IMR-90 (cell line): ENCODE data around the gene TNS3. TPM values are rescaled to one million over a fixed set of nuclear protein-coding genes. Genes with fewer than 3 reads are reported as not detected.
A peak's percentile ranks its signal among the peaks of the same experiment; 100 is the strongest.

ENCODE experiments used
- ATAC-seq: fragments of 200-7000 bp; cut with Tn5 transposase; 2 replicates; pipeline ENCODE4 v1.9.1; 2020; ENCODE audit warnings: low read depth, mild to moderate bottlenecking, moderate library complexity
- BruUV-seq: library from RNA; stranded (reverse); fragments of 400-500 nt; replicated peaks from 2 replicates; lab custom pipeline; 2021; lab: Mats Ljungman, UMichigan
- CTCF ChIA-PET: fragments of 300-600 bp; formaldehyde crosslinking; extraction: SDS; loops from one replicate; lab custom pipeline; 2021; ENCODE audit warnings: antibody characterized with exemption; lab: Yijun Ruan, JAX
- POLR2A ChIA-PET: fragments of 300-600 bp; sonication (Branson Sonifier 250); formaldehyde crosslinking; loops from one replicate; lab custom pipeline; 2022; ENCODE audit warnings: antibody characterized with exemption; ENCODE audit not compliant: unreplicated experiment; lab: Charles Lee
- DNase-seq: peaks from one replicate; pipeline ENCODE4 v3.0.0; 2013
- H2AFZ ChIP-seq: replicated peaks from 2 replicates; pipeline ENCODE3; 2013; ENCODE audit warnings: low read length, mild to moderate bottlenecking; ENCODE audit not compliant: poor library complexity
- H2AK5ac ChIP-seq: 2 replicates; pipeline ENCODE4 v1.6.1; 2013; ENCODE audit warnings: low read depth, low read length, inconsistent platforms
- H2AK9ac ChIP-seq: replicated peaks from 2 replicates; pipeline ENCODE3; 2013; ENCODE audit warnings: mild to moderate bottlenecking, low read depth, low read length, moderate library complexity; ENCODE audit not compliant: poor library complexity
- H2BK120ac ChIP-seq: 2 replicates; pipeline ENCODE4 v1.6.1; 2013; ENCODE audit warnings: low read depth, low read length, inconsistent platforms
- H2BK15ac ChIP-seq: 3 replicates; pipeline ENCODE4 v1.6.1; 2013; ENCODE audit warnings: low read depth, low read length, inconsistent platforms
- H2BK20ac ChIP-seq: 2 replicates; pipeline ENCODE4 v1.6.1; 2013; ENCODE audit warnings: low read depth, mild to moderate bottlenecking, inconsistent platforms, low read length, moderate library complexity
- H2BK5ac ChIP-seq: 2 replicates; pipeline ENCODE4 v1.6.1; 2013; ENCODE audit warnings: mild to moderate bottlenecking, low read depth, low read length, inconsistent platforms; ENCODE audit not compliant: poor library complexity, severe bottlenecking
- H3K14ac ChIP-seq: replicated peaks from 2 replicates; pipeline ENCODE4 v1.6.1; 2013; ENCODE audit warnings: low read depth, low read length, inconsistent platforms
- H3K18ac ChIP-seq: 2 replicates; pipeline ENCODE4 v1.6.1; 2013; ENCODE audit warnings: low read depth, low read length, control low read depth
- H3K23ac ChIP-seq: 2 replicates; pipeline ENCODE4 v1.6.1; 2013; ENCODE audit warnings: low read depth, low read length, inconsistent platforms
- H3K27ac ChIP-seq: 2 replicates; pipeline ENCODE4 v1.5.1; 2013; ENCODE audit warnings: mild to moderate bottlenecking, control low read depth, low read length; ENCODE audit not compliant: insufficient read depth
- H3K27me3 ChIP-seq: 2 replicates; pipeline ENCODE4 v1.6.1; 2013; ENCODE audit warnings: low read length; ENCODE audit not compliant: control insufficient read depth, insufficient read depth
- H3K36me3 ChIP-seq: 2 replicates; pipeline ENCODE4 v1.6.1; 2013; ENCODE audit warnings: low read length, mixed read lengths; ENCODE audit not compliant: control insufficient read depth, insufficient read depth
- H3K4ac ChIP-seq: 2 replicates; pipeline ENCODE4 v1.6.1; 2013; ENCODE audit warnings: low read depth, low read length, inconsistent platforms
- H3K4me1 ChIP-seq: 2 replicates; pipeline ENCODE4 v1.6.1; 2013; ENCODE audit warnings: low read length, mixed read lengths; ENCODE audit not compliant: control insufficient read depth, insufficient read depth
- H3K4me2 ChIP-seq: 2 replicates; pipeline ENCODE4 v1.6.1; 2013; ENCODE audit warnings: low read depth, mild to moderate bottlenecking, control low read depth, low read length, moderate library complexity
- H3K4me3 ChIP-seq: 2 replicates; pipeline ENCODE4 v1.5.1; 2013; ENCODE audit warnings: low read depth, mild to moderate bottlenecking, control low read depth, low read length, moderate library complexity; ENCODE audit not compliant: insufficient read depth
- H3K56ac ChIP-seq: 2 replicates; pipeline ENCODE4 v1.6.1; 2013; ENCODE audit warnings: low read length, inconsistent platforms; ENCODE audit not compliant: insufficient read depth; ENCODE audit errors: extremely low read depth
- H3K79me1 ChIP-seq, 2 experiments: 2 replicates each; pipeline ENCODE4 v1.6.1; 2013; ENCODE audit warnings: low read length in 2 of 2, inconsistent platforms in 1 of 2, low read depth in 1 of 2
- H3K9ac ChIP-seq: 2 replicates; pipeline ENCODE4 v1.6.1; 2013; ENCODE audit warnings: low read depth, low read length, control low read depth
- H3K9me1 ChIP-seq: 2 replicates; pipeline ENCODE4 v1.6.1; 2013; ENCODE audit warnings: low read length, inconsistent platforms; ENCODE audit not compliant: insufficient read depth
- H3K9me3 ChIP-seq: 2 replicates; pipeline ENCODE4 v1.6.1; 2013; ENCODE audit warnings: low read length; ENCODE audit not compliant: control insufficient read depth, insufficient read depth
- H4K20me1 ChIP-seq: 2 replicates; pipeline ENCODE4 v1.6.1; 2013; ENCODE audit warnings: low read length, inconsistent platforms; ENCODE audit not compliant: insufficient read depth
- H4K5ac ChIP-seq: 2 replicates; pipeline ENCODE4 v1.6.1; 2013; ENCODE audit warnings: mild to moderate bottlenecking, low read depth, low read length, control low read depth
- H4K8ac ChIP-seq, 2 experiments: 2 replicates each; pipeline ENCODE4 v1.6.1; 2013; ENCODE audit warnings: low read depth in 2 of 2, low read length in 2 of 2, control low read depth in 1 of 2, inconsistent platforms in 1 of 2
- H4K91ac ChIP-seq: 2 replicates; pipeline ENCODE4 v1.6.1; 2013; ENCODE audit warnings: low read depth, low read length, inconsistent platforms; ENCODE audit not compliant: insufficient read depth
- BHLHE40 ChIP-seq: fragments of 150-350 bp; IDR thresholded peaks from 2 replicates; pipeline ENCODE4 v1.6.1; 2016; ENCODE audit warnings: mild to moderate bottlenecking, low read depth, low read length
- CHD1 ChIP-seq: IDR thresholded peaks from 2 replicates; pipeline ENCODE4 v1.6.1; 2012; ENCODE audit warnings: low read depth, low read length, improper control_type of control experiment
- MAFK ChIP-seq: IDR thresholded peaks from 2 replicates; pipeline ENCODE4 v1.6.1; 2012; ENCODE audit warnings: low read depth, low read length, improper control_type of control experiment
- MAZ ChIP-seq: IDR thresholded peaks from 2 replicates; pipeline ENCODE4 v1.6.1; 2012; ENCODE audit warnings: low read depth, mild to moderate bottlenecking, low read length, improper control_type of control experiment, moderate library complexity, borderline replicate concordance
- MXI1 ChIP-seq: IDR thresholded peaks from 2 replicates; pipeline ENCODE4 v1.6.1; 2012; ENCODE audit warnings: low read depth, mild to moderate bottlenecking, low read length, moderate library complexity, borderline replicate concordance
- NFE2L2 ChIP-seq: fragments of 150-350 bp; IDR thresholded peaks from 2 replicates; pipeline ENCODE4 v1.6.1; 2016; ENCODE audit warnings: low read depth, mild to moderate bottlenecking, low read length
- POLR2A ChIP-seq: IDR thresholded peaks from 2 replicates; pipeline ENCODE4 v1.6.1; 2012; ENCODE audit warnings: mild to moderate bottlenecking, low read depth, low read length
- RCOR1 ChIP-seq: IDR thresholded peaks from 2 replicates; pipeline ENCODE4 v1.6.1; 2012; ENCODE audit warnings: mild to moderate bottlenecking, low read length, improper control_type of control experiment; ENCODE audit not compliant: insufficient replicate concordance
- RFX5 ChIP-seq: IDR thresholded peaks from 2 replicates; pipeline ENCODE4 v1.8.0; 2012; ENCODE audit warnings: low read depth, mild to moderate bottlenecking, low read length, moderate library complexity
- USF2 ChIP-seq: fragments of 150-350 bp; IDR thresholded peaks from 2 replicates; pipeline ENCODE4 v1.6.1; 2017; ENCODE audit warnings: mild to moderate bottlenecking, antibody characterized with exemption, low read length, low read depth
- WGBS, 2 experiments: methylation state at CpG; one replicate each; pipeline versions ENCODE4 v1.1.5 to v1.1.7; 2013; ENCODE audit warnings: missing lambda C conversion rate in 2 of 2; ENCODE audit not compliant: insufficient read length in 1 of 2; ENCODE audit errors: extremely low coverage in 2 of 2; 5-methylcytosine and 5-hydroxymethylcytosine counted together
- dilution Hi-C: fragments of 300-500 bp; cut with HindIII; formaldehyde crosslinking; loops from one replicate; pipeline ENCODE4 v1.14.3; 2018; ENCODE audit warnings: low sequenced_read_pairs; ENCODE audit not compliant: unreplicated experiment
- in situ Hi-C: fragments of 300-500 bp; cut with MboI; formaldehyde crosslinking; loops from 3 replicates; pipeline ENCODE4 v1.14.3; 2019; ENCODE audit warnings: low sequenced_read_pairs, inconsistent platforms, mixed read lengths
- intact Hi-C: fragments of 100-400 bp; cut with micrococcal nuclease; formaldehyde crosslinking; loops from 2 replicates; pipeline ENCODE4 v1.10.0; 2022
- polyA plus RNA-seq, 3 experiments: library from polyadenylated mRNA; depleted of rRNA; stranded (reverse); fragments of >200 nt; gene quantifications; 2 replicates each; pipeline ENCODE4 v1.2.3, GENCODE V29; 2012; ENCODE audit warnings: low replicate concordance in 1 of 3
- total RNA-seq: library from RNA; depleted of rRNA; stranded (reverse); fragments of >200 nt; gene quantifications from 2 replicates; pipeline ENCODE4 v1.2.3, GENCODE V29; 2012

TNS3 gene
- total and polyA plus RNA-seq, 2 of the 4 experiments (the other 2 are of a cell fraction) = 64.3 to 79.2 TPM

DNA sequence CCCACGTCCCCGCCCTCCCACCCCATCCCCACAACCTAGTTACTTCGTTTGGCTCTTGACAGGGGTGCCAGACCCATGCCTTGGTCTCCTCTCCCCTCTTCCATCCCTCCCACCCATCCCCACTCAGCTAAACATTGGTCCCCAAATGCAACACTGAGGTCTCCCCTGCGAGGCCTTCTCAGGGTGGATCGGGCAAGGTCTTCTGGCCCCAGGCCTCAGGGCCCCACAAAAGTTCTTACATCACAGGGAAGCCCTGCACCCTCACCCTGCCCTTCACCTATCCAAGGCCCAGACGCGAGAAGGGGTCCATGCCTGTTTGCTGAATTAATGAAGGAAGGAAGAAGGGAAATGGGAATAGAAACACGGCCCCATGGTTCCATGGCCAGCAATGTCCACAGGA lies 32.0 kb downstream of the TNS3 start:
- no TSS peak for BruUV-seq
- Histone ChIP-seq H3K56ac (no peak overlapping the region), H4K5ac (no peak overlapping the region), H3K36me3 (peaks cover 14% of the 10 kb centered on the region), H3K4me2 (no peak overlapping the region), H3K27ac (no peak overlapping the region), H3K4me3 (no peak overlapping the region), H3K9me3 (no peaks in the 10 kb centered on the region), H2BK15ac (no peak overlapping the region), H2BK20ac (no peak overlapping the region), H3K79me1 (peaks cover 48 to 90% of the 10 kb centered on the region in 2 experiments), H2AFZ (no peak overlapping the region), H4K91ac (no peak overlapping the region), H2BK120ac (no peak overlapping the region), H3K27me3 (no peaks in the 10 kb centered on the region), H3K23ac (0 out of 2 replicates have a peak overlapping the region, but pooled peaks have one; percentile 3), H2BK5ac (no peak overlapping the region), H2AK9ac (peak overlapping the region; percentile 30), H3K4ac (no peak overlapping the region), H4K20me1 (peaks cover 83% of the 10 kb centered on the region), H3K14ac (no peak overlapping the region), H2AK5ac (0 out of 2 replicates have a peak overlapping the region, but pooled peaks have one; percentile 29), H4K8ac (no peak overlapping the region), H3K9ac (no peak overlapping the region), H3K4me1 (peaks cover 8% of the 10 kb centered on the region), H3K18ac (no peak overlapping the region), H3K9me1 (peaks cover 39% of the 10 kb centered on the region)
- dilution Hi-C loops = no loop called here
- WGBS, 2 experiments = 100% methylated on average over 1 of the region's 8 CpGs; no CpG with 5 or more reads in 1 of the 2 experiments
- intact Hi-C loops = no loop called here
- TF ChIP-seq BHLHE40 (no peak), RFX5 (no peak), POLR2A (no peak), USF2 (no peak), MAZ (no peak), MXI1 (no peak), MAFK (no peak), CHD1 (no peak), RCOR1 (no peak), NFE2L2 (no peak)
- ChIA-PET POLR2A (no interaction called here), CTCF (no interaction called here)
- ATAC-seq (no peak), DNase-seq (no peak)
- in situ Hi-C loops = no loop called here
